GM21515 (cell line): ENCODE data around the gene RAD51B.

Source experiments
- ATAC-seq: cut with Tn5 transposase; IDR thresholded peaks from one replicate; pipeline ENCODE4 v1.9.1; 2021; ENCODE audit not compliant: unreplicated experiment

Gene RAD51B

DNA sequence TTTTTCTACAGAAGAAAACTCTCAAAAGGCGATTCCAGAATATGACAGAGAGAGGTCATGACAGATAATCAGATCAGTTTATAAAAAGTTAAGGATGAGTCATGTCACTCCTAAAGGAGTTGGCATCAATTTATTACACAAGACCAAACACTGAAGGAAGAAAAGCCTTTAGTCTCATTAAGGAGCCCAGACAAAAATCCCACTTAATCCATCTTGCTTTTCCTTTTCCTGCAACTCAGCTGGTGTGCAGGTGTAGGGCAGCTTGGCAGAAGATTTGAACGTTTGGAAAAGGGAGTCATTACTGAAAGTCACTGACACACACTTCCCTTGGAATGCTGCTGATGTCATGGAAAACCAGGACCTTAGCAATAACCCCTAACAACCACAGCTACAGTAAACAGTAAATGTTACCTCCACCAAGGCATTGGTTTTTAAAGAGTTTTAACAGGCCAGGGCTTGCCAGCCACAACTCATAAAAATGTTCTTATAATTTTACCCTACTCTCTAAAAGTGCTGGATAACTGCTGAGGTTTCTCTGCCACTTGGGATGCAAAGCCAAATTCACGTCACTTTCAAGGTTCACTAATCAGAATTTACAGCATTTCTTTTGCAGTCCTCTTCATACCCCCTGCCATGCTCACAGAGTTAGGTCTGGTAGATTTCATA lies 320.6 kb downstream of the RAD51B start:
- ATAC-seq: no peak

DNA sequence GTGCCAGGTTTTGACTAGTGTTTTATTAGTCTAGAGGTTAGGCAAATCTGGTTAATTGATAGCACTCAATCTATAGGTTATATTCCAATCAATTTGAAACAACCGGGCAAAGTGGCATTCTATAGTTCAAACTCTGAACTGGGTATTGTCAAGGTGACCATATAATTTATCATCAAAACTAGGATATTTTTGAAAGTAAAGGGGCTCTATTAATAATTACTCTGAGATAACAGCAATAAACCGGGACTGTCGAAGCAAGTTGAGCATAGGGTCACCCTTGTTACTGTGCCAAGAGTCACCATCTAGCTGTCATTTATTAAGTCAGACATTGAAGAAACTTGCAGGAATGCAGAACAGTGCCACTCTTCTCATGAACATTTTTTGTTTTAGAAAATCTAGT lies 321.2 kb downstream of the RAD51B start:
- ATAC-seq: no peak

DNA sequence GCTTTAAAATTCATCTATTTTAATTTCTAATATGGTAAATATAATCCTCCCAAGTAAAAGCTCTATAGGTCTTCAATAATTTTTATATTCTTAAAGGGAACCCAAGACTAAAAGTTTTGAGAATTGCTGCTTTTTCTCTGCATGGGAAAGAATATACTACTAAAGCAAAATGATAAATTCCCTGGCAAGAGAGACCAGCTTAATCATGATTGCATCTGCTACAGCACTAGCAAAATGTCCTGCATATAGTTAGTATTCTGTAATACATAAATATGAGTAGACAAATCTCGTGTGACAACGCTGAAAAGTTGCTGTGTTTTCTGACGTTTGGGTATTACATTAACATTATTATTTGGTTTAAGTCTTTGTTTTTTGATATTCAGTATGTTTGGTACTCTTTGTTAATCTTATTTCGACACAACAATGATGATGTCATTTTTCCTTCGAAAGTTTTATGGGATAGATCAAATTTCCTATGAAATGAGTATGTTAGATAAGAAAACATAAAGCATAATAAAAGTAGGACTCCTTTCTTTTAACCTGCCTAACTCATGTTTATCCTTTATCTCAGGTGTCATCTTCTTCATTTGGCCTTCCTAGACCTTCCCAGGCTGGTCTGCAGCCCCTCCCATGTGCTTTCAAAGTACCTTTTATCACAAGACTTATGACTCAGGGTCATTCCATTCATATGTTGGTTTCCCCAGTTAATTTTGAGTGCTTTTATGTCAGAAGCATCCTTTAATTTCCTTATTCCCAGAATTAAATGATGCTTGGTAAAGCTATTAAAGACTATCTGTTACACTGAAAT lies 321.9 kb downstream of the RAD51B start:
- ATAC-seq: no peak

DNA sequence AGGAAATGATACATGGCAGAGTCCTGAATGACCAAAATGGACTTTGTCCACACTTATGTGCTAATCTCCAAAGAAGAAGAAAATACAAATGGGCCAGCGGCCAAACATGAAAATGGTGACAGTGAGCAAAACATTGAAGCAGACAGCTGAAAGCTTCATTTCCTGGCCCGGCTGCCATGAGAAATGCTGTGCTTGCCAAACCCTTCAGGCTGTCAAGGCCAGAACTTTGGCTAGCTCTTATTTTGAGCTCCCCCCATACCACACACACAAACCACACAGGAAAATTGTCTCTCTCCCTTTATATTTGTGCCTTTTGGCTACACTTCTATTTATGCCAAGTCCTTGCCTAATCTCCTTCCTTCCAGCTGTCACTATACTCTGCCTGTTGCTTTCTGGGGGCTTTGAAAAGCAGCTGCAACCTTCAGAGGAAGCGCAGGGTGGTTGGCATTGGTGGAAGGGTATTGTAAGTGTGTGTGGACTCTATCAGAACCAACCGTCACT lies 323.8 kb downstream of the RAD51B start:
- no peak for ATAC-seq

DNA sequence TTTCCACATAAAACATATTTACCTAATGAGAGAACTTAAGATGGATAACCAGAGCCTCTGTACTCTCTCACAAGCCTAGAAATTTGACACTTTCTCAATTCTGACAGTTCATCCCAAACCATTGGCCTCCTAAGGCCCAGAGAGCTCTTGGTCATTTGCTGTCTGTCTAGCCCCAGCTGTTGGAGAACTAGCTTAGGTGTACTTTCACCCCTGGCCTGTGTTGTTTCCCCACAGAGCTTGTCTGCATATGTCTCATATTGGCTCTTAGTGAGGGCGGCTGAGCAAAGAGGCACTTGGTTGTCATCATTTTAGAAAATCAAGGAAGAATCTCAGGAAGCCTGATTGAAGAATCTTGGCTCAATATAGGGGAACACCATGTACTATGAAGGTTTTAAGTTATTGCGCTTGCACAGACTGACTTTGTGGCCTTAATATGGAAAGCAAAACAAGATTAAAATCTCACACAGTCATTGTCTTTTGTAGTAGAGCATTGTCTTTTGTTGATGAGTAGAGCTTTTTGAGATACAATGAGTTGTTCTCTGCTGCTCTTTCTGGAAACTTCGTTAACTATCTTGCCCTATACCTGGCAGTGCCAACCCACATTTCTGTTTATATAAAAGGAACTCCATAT lies 324.6 kb downstream of the RAD51B start:
- no peak for ATAC-seq

- ATAC-seq: no peak
These were observed 325.5 kb downstream of the RAD51B start for GRCh38 chr14:68145036-68145435.

DNA sequence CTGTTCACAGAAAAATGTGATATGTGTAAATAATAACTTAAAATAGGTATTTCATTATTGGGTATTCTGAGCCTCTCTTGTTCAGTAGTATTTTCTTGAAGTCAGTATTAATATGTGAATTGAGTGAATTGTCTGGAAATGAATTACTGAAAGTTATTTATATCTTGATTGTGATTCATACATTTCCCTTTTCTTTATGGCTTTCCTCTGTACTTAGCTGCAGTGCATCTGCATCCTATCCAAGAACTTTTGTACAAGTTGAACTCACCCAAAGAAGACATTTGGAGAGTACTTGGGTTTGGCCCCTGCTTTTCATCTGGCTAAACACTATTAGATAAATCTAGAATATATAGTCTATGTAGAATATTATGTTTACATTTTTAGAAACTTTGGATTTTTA lies 326.0 kb downstream of the RAD51B start:
- ATAC-seq: no peak

- ATAC-seq: no peak
These were observed 327.2 kb downstream of the RAD51B start for GRCh38 chr14:68146818-68147217.

DNA sequence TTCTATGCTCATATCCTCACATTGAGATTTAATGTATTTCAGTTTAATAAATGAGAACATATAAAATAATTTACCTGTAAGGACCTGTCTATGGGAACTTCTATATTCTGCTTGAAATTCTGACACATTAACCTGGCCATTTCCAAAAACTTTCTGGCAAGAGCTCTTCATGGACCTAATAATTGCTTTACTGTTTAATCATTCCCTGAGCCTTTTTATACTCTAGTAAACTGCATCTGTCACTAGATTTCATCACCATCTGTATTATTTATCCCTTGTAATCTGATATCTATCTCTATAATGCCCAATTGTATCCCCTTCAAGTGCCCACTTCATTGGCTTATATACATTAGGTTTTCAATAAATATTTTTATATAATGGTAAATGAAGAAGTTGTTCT lies 327.7 kb downstream of the RAD51B start:
- no peak for ATAC-seq

DNA sequence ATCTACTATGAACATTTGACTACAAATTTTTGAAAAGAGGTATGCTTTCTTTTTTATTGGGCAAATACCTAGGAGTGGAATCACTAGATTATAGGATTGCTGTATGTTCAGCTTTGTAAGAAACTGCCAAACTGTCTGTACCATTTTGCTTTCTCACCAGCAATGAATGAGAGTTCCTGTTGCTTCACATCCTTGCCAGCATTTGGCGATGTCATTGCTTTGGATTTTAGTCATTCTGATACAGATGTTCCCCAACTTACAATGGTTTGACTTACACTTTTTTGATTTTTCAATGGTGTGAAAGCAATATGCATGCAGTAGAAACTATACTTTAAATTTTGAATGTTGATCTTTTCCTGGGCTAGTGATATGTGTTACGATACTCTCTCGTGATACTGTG lies 328.7 kb downstream of the RAD51B start:
- no peak for ATAC-seq

- no peak for ATAC-seq
These were observed 329.2 kb downstream of the RAD51B start for GRCh38 chr14:68148763-68149162.

DNA sequence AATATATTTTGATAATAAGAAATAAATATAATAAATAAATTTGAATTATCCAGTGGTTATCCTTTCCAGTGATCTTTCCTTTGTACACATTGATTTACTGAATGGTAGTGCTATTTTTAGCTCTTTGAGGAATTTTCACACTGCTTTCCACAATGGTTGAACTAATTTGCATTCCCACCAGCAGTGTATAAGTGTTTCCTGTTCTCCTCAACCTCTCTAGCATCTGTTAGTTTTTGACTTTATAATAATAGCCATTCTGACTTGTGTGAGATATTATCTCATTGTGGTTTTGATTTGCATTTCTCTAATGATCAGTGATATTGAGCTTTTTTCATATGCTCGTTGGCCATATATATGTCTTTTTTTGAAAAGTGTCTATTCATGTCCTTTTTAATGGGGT lies 333.7 kb downstream of the RAD51B start:
- no peak for ATAC-seq

- ATAC-seq: no peak
These were observed 334.7 kb downstream of the RAD51B start for GRCh38 chr14:68154275-68154674.

DNA sequence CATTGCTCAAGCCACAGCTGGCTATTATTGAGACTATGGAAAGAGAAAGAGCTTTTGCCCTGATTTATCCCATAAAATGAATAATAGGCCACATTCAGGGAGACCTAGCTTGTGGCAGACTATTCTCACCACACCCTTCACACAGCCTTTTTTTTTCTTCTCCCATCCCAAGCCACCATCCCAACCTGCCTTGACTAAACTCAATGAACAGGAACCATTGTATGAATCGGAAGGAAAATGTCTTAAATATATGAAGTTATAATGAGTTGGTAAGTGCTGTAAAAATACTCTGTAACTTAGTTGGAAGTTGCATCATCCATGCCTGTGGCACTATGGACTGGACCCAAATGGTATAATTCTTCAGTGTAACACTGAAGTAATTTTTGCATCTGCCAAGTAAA lies 338.4 kb downstream of the RAD51B start:
- no peak for ATAC-seq

DNA sequence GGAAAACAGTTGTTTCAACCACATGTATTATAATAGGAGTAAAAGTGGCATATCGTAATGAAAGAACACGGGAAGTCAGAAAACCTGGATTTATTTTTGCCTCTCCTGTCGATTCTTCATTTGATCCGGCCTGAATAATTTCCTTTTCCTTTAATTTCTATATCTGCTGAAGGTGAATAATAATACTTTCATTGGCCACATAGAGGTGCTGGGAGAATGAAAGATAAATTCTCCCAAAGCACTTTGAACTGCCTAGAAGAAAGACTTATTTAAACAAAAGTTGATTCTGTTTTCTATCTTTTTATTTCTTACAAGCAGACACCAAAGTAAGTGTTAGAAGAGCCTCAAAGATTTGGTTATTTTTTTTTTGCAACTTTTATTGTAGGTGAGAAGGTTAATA lies 339.1 kb downstream of the RAD51B start:
- ATAC-seq: no peak

DNA sequence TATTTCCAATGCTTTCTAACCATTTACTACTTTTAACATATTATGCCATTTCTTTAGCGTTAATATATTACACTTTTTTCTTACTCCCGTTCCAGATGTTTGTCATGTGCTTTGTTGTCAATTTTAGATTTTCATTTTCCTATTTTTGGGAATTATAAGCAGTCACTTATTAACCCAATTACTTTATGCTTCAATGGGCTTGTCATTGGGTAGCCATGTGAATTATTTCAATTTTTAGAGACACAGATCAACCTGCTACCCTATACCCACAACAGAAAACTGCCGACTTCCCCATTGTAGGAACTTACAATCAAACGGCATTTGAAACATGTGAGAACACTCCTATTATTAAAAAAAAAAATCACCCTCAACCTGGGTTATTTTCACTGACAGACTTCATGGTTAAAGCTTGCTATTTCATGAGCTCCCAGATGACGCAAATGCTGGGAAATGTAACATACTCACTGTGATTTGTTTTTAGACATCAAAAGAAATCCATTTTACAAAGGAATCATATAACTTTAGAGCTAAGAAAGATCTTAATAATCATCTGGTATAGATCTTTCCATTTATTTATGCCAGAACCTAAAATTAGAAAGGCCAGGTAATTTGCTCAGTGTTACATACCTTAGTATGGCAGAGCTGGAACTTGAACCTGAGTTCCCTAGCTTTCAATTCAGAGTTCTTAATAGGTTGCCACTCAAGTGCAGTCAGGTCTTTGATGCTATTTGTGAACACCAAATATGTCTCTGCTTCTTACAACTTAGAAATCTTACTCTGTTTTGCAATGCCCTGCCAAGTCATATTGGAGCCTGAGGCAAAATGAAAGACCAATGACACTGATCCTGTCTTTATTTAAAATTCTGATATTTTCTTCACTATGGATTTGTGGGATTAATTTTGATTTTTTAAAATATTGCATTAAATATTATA lies 340.4 kb downstream of the RAD51B start:
- ATAC-seq: no peak

DNA sequence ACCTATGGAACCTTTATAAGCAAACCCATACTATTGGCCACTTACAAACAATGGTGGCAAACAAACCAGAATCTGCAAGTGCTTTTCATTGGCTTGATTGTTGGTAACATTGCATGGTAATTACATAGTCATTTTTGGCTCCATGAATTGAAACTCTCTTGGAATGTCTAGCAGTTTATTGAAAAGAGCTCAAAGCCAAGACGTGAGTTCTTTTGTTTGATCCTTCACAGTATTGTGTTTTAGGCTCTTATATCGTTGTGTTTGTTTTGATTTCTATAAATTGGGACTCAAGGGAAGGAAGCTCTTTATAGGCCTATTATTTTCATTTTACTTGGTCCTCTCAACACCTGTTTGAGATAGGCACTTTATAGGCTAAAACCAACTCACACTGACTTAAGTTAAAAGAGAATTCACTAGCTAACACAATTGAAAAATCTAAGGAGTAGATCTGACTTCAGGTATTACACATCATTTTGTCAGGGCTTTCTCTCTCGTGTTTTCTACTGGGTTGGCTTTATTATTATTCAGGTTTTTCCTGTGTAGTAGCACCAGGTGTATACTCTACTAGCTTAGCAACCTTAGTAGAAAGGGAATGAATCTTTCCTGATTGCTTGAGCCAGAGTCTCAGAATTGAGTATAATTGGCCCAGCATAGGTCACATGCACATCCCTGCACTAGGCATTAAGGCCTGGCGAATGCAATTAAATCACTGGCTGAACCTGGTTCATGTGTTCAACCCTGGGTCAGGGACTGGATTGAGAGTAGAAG lies 341.4 kb downstream of the RAD51B start:
- ATAC-seq: no peak

- ATAC-seq: no peak
These were observed 343.3 kb downstream of the RAD51B start for GRCh38 chr14:68162887-68163286.

GRCh38 chr14:68164711-68165113 lies 345.1 kb downstream of the RAD51B start:
- no peak for ATAC-seq

DNA sequence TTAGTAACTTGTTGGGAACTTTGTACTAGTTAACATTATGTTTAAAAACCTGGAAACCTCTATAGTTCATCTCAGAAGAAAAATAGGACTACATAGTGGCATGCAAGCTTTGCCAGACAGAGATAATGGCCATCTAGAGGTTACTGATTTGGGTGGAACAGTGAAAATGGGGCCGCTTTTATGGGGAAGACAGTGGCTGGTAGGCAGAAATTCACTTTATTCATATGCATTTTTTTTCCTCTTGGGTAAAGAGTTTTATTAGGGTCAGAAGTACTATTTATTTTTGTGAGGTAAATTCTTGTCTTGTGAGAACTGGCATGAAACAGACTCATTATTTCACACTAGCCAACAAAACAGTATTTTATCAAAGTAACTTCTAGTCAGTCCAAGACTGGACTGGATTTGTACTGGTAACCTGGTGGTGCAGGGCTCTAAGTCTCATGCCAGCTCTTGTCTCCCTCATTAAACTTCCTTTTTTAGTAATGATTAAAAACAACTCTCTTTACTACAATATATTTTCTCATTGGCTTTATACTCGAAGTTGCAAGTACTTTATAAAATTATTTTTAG lies 345.8 kb downstream of the RAD51B start:
- no peak for ATAC-seq
